NCI-H2081 treated with DMSO at 0.1 percent for 48 hours (cell line): Measurements from ENCODE around the gene CGB8.
"Not testable (repeated sequence)": the region's sequence is repeated elsewhere in the genome, so short reads cannot be mapped to it uniquely, and the experiment has no call there.

Experiments
- DNase-seq: peaks from one replicate; lab custom pipeline; 2025; lab: John Stamatoyannopoulos, UW

Gene CGB8

DNA sequence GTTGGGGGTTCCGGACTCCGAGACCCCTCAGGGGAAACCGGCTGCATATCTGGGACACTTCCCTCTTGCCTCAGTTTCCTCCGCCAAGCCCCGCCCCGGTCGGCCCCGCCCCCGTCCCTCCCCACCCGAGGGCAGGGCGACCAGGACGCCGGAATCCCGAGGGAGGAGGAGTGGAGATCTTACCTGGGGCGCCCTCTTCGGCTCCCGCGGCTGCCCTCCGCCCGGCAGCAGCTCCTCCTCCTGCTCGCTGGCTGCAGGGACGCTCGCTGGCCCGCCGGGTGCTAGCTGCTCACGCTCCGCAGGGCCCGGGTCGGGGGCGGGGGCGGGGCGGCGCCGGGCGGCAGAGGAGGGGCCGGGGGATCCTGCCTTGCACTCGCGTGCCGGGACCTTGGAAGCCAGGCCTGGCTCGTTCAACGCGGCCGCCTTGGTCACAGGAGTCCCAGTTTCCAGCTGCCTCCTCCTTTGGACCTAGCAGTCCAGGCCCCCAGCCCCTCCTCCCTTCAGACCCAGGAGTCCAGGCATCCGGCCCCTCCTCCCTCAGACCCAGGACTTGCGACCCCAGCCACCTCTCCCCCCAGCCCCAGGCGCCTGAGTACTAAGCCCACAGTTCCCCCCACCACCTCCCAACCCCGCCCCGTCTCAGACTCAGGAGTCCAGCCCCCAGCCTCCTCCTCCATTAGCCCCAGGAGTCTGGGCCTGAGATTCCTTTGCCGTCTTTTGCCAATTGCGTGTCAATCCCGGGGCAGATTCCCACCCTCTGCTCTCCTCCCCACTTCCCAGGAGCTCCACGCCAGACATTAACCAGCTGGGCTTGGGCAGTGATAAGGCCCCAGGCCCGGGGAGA, 16.1 kb upstream of the CGB8 start, which contains the start of gene NTF4:
NTF4 (minus strand) TSS at position 51 of the 844 bp plus-strand sequence. CDS start 2,821 bp downstream, outside the sequence.
- no peak for DNase-seq

DNA sequence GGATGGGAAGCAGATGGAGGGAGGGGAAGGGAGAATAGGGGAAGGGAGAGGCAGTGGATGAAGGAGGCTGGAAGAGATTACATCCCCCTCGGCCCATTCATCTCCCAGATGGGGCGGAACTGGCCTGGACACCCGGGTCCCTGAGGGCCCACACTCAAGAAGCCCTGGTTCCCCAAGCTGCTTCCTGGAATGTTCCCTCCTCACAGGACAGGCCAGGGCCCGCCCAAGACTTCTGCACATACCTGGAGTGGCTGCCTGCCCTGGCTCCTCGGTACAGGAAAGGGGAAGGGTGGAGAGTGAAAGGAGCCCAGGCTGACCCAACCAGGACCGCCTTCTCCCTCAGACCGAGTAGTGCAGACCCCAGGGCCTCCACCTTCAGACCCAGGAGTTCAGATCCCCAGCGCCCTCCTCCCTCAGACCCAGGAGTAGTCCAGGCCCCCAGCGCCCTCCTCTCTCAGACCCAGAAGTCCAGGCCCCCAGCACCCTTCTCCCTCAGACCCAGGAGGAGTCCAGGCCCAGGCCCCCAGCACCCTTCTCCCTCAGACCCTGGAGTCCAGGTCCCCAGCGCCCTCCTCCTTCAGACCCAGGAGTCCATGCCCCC, 15.2 kb upstream of the CGB8 start:
- no peak for DNase-seq

DNA sequence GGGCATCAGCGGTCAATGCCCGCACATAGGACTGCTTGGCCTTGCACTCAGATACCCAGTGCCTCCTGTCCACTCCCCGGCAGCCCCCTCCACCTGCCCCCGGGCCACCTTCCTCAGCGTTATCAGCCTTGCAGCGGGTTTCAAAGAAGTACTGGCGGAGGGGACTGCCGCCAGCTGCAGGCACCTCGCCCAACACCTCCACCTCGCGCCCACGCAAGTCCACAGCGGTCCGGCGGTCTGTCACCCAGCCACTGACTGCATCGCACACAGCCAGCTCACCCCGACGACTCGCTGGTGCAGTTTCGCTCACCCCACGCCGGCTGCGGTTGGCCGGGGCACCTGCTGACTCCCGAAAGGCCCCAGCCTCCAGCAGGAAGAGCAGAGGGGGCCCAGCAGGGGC, 12.5 kb upstream of the CGB8 start:
- DNase-seq, result no peak

DNA sequence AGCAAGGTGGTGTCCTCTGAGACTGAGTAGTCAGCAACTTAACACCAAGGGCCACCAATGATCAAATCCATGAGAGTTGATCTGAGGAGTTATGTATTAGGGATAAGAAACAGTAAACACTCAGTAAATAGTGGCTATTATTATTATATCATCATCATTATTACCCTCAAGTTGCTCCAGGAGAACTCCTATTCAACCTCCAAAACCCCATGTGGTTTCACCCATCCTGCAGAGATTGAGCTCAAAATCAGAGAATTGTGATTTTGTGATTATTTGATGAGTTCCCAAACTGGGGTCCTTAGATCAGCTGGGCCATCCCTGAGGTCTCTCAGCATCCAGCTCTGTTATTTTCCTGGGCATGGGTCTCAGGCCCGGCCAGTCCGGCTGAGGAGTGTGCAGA, 12.1 kb upstream of the CGB8 start:
- no peak for DNase-seq

DNA sequence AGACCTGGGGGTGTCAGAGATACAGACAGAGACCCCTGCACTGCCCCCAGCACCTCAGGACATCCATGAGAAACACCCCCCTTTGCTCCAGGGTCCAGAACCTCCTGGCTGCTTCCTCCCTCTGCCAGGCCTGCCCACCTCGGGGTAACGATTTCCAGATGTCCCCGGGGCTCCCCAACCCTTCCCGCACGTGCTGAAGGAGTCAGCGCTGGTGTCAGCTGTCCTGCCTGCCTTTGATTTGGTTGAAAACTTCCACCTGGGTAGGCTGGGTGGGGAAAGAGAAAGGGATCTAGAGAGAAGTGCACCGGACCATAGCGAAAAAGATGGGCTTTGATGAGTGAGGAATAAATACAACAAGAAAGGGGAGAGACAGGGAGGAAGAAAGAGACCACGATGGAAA, 10.1 kb upstream of the CGB8 start:
- DNase-seq, result no peak

DNA sequence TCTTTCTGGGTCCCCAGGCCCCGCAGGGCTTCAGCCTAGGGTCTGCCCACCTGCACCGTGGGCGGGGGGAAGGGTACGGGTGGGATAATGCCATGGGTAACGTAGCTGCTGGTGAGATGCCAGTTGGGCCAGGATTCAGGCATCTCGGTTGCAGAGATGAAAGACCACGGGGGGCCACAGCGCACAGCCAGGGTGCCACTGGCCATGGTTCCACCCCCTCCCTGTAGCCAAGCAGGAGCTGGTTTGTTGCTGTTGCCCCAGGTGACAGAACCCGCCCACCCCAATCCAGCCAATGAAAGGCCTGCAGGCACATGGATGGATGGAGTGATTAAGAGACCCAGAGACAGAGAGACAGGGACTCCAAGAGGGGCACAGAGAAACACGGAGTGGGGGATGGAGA, 9.7 kb upstream of the CGB8 start:
- DNase-seq, result no peak

DNA sequence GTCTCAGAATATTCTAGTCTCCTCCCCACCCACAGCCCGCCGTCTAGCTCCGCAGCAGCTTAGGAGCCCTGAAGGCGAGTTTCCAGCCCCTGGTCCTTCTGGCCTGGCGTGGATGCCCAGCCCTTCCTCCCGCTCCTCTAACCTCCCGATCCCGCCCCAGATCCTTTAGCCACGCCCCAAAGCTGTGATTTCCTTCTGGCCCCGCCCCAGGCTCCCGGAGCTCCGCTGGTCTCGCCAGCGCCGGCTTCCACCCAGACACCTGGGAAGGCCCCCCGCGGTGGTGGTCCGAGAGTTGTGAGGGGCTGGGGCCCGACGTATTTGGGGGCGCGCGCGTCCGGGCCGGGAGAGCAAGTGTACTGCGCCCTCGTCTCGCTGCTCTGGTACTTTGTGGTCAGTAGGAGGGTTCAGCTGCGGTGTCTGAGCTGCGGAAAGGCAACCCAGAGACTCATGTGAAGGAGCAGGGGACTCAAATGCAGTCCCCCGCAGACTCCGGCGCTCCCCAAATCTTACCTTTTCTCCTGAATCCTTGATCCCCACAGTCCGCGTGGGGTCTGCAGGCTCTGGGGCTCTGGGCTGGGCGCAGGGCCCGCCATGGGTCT, 8.8 kb upstream of the CGB8 start, which contains the start of gene CGB7:
CGB7 (minus strand) TSS at position 114 of the 599 bp plus-strand sequence. CDS start 2,374 bp downstream, outside the sequence.
- DNase-seq, result no peak

DNA sequence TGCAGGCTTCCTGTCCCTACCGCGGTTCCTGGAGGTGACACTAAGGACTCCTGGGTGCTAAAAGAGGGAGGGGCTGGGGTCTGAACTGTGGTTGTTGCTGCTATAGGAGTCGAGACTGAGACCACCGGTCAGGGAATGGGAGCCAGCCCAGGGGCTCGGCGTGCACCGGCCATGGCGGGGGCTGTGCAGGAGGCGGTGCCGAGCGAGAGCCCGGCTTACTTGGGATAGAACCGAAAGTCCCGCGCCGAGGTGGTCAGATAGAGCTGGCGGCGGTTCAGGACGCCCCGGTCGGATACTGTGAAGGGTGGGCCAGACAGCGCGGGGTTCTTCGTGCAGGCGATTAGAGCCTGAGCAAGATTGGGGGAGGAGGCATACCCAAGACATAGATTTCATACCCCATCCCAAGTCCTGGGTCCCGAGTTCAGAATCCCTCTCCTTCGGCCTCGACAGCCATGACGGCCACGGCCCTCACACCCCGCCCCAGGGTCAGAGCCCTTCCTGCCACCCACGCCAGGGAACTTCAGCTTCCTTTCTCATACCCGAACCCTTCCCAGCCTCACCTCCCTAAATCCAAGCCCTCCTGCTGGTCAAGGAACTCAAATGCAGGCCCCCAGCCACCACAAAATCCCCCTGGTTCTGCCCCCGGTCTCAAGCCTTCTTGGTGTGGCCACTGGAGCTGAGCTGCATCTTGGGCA, 8.1 kb upstream of the CGB8 start:
- DNase-seq, result not testable (repeated sequence)

DNA sequence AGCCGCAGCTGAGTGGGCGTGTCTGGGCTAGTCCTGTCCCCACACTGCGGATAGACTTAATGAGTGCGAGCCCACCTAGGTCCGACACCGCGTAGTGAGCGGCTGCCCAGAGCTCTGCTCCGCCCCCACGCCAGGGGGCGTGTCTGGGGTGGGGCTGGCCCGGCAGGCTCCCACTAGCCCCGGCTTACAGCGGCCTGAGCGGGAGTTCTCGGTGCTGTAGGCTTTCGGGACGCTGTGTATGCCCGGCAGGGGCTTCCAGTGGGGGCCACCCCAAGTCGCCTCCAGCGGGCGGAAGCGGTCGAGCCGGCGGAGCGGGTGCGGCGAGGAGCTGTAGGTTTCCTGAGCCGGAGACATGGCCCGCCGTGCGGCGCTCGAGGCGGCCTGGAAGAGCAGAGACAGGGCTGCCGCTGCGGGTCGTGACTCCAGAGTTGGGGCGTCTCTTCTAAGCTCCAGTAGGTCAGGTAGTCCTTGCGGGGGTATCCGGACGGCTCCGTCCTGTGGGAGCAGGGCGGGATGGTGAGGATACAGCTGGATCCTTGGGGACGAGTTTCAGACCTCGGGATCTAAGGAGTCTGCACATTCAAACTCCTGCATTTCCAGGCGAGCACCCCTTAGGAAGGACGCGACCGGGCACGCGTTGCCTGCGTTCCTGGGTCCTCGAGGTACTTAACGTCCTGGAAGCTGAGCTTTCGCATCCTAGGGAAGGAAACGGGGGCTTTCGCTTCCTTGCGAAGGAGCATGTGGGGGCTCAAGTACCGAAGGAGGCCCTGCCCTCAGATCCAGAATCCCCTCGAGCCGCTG, 7.4 kb upstream of the CGB8 start:
- no peak for DNase-seq

DNA sequence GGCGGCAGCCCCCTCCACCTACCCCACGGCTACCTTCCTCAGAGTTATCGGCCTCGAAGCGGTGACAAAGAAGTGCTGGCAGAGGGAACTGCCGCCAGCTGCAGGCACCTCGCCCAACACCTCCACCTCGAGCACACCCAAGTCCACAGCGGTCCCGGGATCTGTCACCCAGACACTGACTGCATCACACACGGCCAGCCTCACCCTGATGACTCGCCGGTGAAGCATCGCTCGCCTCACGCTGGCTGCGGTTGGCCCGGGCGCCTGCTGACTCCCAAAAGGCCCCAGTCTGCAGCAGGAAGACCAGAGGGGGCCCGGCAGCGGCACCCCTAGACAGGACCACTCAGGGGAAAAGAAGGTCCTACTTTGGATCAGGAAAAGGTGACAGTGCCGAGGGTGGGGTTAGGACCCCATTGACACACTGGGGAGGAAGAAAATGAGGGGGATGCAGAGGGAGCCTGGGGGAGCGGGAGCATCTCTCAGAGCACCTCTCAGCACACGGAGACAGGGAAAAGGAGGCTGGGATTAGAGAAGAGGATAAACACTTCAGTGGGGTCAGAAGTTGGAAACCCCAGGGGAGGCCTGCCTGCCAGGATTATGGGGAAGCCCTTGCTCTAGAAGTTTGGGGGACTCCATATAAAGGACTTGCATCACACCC, 1.6 kb upstream of the CGB8 start:
- DNase-seq, result not testable (repeated sequence)

DNA sequence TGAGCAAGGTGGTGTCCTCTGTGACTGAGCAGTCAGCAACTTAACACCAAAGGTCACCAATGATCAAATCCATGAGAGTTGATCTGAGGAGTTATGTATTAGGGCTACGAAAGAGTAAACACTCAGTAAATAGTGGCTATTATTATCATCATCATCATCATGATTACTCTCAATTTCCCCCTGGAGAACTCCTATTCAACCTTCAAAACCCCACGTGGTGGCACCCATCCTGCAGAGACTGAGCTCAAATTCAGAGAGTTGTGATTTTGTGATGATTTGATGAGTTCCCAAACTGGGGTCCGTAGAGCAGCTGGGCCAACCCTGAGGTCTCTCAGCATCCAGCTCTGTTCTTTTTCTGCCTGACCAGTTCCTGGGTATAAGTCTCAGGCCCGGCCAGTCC, 923 bp upstream of the CGB8 start:
- not testable (repeated sequence) for DNase-seq

DNA sequence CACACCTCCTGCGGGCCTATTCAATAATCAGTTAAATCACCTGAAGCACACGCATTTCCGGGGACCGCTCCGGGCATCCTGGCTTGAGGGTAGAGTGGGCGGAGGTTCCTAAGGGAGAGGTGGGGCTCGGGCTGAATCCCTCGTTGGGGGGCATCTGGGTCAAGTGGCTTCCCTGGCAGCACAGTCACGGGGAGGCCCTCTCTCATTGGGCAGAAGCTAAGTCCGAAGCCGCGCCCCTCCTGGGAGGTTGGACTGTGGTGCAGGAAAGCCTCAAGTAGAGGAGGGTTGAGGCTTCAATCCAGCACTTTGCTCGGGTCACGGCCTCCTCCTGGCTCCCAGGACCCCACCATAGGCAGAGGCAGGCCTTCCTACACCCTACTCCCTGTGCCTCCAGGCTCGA, 5.4 kb downstream of the CGB8 start, which contains the start of gene CGB5:
CGB5 (plus strand) TSS at position 301 of the 400 bp plus-strand sequence. CDS start 362 bp downstream, outside the sequence.
- not testable (repeated sequence) for DNase-seq

DNA sequence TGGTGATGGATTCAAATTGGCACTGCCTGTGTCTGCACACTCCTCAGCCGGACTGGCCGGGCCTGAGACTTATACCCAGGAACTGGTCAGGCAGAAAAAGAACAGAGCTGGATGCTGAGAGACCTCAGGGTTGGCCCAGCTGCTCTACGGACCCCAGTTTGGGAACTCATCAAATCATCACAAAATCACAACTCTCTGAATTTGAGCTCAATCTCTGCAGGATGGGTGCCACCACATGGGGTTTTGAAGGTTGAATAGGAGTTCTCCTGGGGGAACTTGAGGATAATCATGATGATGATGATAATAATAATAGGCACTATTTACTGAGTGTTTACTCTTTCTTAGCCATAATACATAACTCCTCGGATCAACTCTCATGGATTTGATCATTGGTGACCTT, 6.2 kb downstream of the CGB8 start:
- DNase-seq, result not testable (repeated sequence)

DNA sequence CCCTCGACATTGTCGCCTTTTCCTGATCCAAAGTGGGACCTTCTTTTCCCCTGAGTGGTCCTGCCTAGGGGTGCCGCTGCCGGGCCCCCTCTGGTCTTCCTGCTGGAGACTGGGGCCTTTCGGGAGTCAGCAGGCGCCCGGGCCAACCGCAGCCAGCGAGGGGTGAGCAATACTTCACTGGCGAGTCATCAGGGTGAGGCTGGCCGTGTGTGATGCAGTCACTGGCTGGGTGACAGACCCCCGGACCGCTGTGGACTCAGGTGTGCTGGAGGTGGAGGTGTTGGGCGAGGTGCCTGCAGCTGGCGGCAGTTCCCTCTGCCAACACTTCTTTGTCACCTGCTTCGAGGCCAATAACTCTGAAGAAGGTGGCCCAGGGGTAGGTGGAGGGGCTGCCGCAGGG, 6.7 kb downstream of the CGB8 start:
- DNase-seq, result no peak

DNA sequence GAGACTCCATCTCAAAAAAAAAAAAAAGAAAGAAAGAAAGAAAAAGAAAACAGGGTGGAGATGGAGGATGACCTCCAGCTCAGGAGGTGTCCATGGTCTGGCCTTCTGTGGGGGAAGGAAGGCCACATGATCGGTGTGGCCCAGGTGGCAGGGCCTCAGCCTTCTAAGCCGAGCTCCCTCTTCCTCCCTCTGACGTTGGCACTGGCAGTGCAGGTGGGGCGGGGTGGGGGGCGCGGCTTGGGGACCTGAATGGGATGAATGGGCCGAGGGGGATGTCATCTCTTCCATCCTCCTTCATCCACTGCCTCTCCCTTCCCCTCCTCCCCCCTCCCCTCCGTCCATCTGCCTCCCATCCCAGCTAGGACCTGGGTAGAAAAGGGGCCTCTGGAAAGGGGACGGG, 9.2 kb downstream of the CGB8 start:
- not testable (repeated sequence) for DNase-seq

DNA sequence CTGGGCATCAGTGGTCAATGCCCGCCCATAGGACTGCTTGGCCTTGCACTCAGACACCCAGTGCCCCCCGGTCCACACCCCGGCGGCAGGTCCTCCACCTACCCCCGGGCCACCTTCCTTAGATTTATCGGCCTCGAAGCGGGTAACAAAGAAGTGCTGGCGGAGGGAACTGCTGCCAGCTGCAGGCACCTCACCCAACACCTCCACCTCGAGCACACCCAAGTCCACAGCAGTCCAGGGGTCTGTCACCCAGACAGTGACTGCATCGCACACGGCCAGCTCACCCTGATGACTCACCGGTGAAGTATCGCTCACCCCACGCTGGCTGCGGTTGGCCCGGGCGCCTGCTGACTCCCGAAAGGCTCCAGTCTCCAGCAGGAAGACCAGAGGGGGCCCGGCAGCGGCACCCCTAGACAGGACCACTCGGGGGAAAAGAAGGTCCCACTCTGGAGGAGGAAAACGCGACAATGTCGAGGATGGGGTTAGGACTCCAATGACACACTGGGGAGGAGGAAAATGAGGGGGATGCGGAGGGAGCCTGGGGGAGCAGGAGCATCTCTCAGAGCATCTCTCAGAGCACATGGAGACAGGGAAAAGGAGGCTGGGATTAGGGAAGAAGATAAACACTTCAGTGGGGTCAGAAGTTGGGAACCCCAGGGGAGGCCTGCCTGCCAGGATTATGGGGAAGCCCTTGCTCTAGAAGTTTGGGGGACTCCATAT, 10.2 kb downstream of the CGB8 start:
- not testable (repeated sequence) for DNase-seq

DNA sequence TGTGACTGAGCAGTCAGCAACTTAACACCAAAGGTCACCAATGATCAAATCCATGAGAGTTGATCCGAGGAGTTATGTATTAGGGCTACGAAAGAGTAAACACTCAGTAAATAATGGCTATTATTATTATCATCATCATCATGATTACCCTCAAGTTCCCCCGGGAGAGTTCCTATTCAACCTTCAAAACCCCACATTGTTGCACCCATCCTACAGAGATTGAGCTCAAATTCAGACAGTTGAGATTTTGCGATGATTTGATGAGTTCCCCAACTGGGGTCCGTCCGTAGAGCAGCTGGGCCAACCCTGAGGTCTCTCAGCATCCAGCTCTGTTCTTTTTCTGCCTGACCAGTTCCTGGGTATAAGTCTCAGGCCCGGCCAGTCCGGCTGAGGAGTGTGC, 10.8 kb downstream of the CGB8 start:
- DNase-seq, result not testable (repeated sequence)

DNA sequence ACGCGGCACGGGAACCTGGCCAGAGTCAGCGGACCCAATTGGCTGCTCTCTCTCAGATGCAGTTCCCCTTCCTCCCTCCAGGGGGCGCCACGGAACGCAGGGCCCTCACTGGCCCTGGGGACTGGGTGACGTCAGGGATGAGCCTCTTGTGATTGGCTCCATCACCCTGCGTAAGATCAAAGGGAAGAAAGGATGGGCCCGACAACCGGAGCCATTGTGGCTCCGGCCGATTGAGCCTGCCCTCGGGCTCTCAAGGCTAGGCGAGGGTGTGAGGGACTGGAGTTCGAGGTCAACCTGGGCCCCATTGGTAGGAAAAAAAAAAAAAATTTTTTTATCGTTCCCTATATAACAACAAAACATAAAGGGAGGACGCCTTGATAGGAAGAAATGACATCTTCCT, 12.1 kb downstream of the CGB8 start, which contains the start of gene CGB1:
CGB1 (minus strand) TSS at position 81 of the 400 bp plus-strand sequence. CDS start 184 bp downstream, outside the sequence.
- not testable (repeated sequence) for DNase-seq

DNA sequence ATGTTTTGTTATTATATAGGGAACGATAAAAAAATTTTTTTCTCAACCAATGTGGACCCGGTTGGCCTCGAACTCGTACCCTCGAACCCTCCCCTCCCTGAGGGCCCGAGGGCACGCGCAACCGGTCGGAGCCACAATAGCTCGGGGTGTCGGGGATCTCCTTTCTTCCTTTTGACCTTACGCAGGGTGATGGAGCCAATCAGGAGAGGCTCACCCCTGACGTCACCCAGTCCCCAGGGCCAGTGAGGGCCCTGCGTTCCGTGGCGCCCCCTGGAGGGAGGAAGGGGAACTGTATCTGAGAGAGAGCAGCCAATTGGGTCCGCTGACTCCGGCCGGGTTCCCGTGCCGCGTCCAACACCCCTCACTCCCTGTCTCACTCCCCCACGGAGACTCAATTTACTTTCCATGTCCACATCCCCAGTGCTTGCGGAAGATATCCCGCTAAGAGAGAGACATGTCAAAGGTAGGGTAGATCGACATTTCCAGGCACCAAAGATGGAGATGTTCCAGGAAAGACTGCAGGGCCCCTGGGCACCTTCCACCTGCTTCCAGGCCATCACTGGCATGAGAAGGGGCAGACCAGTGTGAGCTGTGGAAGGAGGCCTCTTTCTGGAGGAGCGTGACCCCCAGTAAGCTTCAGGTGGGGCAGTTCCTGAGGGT, 17.1 kb downstream of the CGB8 start, which contains the start of gene CGB2:
CGB2 (plus strand) TSS at position 249 of the 660 bp plus-strand sequence; CDS start at position 455, 206 bp downstream.
- not testable (repeated sequence) for DNase-seq
